ENCODE data around the gene TBCD. TPM values are rescaled to one million over a fixed set of nuclear protein-coding genes. Genes with fewer than 3 reads are reported as not detected.

TBCD gene
- total and polyA plus RNA-seq, 8 donors: 28.7 to 161 (median 40.0) TPM

GRCh38 chr17:82786427-82786826 lies 34.6 kb downstream of the TBCD start:
- 93 to 95% methylated on average over 9 to 10 of the region's 10 CpGs for WGBS, 2 donors
- H3K27ac ChIP-seq: no peak overlapping the region

DNA sequence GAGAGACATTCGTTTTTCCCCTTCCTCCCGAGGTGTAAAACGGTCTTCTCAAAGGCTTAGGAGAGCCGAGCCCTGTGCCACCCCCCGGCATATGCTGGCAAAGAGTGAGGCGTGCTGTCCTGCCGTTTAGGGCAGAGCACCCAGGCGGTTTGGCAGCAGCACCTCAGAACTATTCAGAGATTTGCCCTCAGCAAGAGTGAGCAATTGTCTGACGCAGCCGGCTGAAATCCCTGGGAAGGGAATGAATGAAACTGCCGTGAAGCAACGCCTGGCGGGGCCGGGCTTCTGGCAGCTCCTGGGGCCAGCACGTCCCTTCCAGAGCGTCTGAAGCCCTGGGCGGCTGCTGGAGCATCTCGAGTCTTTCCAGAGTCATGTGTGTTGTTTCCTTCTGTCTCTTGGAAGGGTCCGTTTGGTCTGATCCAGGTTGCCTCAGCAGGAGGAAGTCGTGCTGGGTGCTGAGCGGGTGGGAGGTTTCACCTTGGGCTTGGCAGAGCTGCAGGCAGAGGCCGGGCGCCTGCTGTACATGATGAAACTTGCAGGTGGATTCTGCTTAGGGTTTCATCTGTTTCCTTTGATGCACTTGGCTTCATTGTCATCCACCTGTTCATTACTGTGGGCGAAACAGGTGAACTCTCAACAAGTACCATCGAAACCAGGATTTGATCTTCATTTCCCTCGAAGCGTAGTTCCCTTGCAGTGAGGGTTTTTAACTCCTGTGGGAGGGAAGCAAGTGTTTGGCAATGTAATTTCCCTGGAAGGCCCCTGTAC lies 35.4 kb downstream of the TBCD start:
- Histone ChIP-seq H3K4me3 (no peak overlapping the region), H3K36me3 (no peaks in the 10 kb centered on the region), H3K27me3 (no peaks in the 10 kb centered on the region), H3K4me1 (no peaks in the 10 kb centered on the region), H3K27ac (no peak overlapping the region), H3K9me3 (no peaks in the 10 kb centered on the region)
- intact Hi-C loops (cut with DNase I): loop anchor here in 1 of 3 donors (10.0 kb wide), 1 partner anchor 128 kb away; no protein-coding TSS in a partner anchor
- TF ChIP-seq, protein P1, sequence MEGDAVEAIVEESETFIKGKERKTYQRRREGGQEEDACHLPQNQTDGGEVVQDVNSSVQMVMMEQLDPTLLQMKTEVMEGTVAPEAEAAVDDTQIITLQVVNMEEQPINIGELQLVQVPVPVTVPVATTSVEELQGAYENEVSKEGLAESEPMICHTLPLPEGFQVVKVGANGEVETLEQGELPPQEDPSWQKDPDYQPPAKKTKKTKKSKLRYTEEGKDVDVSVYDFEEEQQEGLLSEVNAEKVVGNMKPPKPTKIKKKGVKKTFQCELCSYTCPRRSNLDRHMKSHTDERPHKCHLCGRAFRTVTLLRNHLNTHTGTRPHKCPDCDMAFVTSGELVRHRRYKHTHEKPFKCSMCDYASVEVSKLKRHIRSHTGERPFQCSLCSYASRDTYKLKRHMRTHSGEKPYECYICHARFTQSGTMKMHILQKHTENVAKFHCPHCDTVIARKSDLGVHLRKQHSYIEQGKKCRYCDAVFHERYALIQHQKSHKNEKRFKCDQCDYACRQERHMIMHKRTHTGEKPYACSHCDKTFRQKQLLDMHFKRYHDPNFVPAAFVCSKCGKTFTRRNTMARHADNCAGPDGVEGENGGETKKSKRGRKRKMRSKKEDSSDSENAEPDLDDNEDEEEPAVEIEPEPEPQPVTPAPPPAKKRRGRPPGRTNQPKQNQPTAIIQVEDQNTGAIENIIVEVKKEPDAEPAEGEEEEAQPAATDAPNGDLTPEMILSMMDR (IDR thresholded peaks at IDR 0.05): no peak
- FAIRE-seq (no peak), DNase-seq (peak in 1 of 6 donors; percentile 33), ATAC-seq (peak in 2 of 4 donors; percentile 19 to 63)
- 88 to 92% methylated on average over 27 of the region's 27 CpGs for WGBS, 2 donors

More at GRCh38 chr17:82786427-82786826, 34.6 kb downstream of the TBCD start:
- no peaks in the 10 kb centered on the region for H3K27me3 ChIP-seq
- DNase-seq (peak in 1 of 6 donors; percentile 62), FAIRE-seq (no peak), ATAC-seq (no peak)
- no peaks in the 10 kb centered on the region for H3K9me3 ChIP-seq
- H3K4me1 ChIP-seq: no peaks in the 10 kb centered on the region
- no peak overlapping the region for H3K4me3 ChIP-seq
- H3K36me3 ChIP-seq: no peaks in the 10 kb centered on the region
- intact Hi-C loops (cut with DNase I): loop anchor here in 1 of 3 donors (10.0 kb wide), 1 partner anchor 128 kb away; no protein-coding TSS in a partner anchor
- TF ChIP-seq, protein P1 (IDR thresholded peaks at IDR 0.05): no peak

DNA sequence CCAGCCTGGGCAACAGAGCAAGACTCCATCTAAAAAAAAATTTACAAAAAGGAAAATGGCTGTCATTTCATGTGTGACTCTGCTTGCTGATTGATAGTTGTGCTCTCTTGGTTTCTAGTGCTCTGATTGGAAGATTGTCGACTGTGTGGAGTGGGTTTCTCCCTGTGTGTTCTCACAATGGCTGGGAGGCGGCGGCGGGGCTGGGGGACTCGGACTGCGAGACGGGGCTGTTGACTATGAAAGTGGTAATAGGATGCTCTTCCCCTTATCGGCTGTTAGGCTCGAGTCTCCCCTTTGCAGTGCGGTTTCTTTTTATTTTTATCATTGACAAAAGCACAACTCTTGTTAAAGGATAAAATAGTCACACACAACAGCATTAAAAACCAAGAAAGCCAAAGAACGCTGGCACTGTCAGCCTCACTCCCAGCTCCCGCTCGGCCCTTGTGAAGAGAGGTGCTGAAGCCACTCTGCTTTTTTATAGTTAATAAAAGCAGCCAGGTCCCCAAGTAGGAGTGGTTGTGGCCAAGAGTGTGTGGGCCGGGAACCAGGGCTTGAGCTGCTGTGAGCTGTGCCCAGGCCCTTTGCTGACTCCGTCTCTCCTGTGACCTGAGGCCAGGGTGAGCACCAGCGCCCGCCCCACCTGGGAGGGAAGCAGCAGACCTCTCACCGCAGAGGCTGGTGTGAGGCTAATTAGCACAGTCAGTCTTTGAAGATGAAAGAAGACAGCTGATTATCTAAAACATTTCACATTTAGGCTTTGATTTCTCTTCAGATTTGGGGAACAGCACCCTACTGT lies 36.5 kb downstream of the TBCD start:
- intact Hi-C loops (cut with DNase I): loop anchor here in 1 of 3 donors (10.0 kb wide), 1 partner anchor 126 kb away; no protein-coding TSS in a partner anchor
- Histone ChIP-seq H3K4me3 (no peak overlapping the region), H3K27me3 (no peaks in the 10 kb centered on the region), H3K36me3 (no peaks in the 10 kb centered on the region), H3K4me1 (no peaks in the 10 kb centered on the region), H3K27ac (no peak overlapping the region), H3K9me3 (no peaks in the 10 kb centered on the region)
- TF ChIP-seq, protein P1 (IDR thresholded peaks at IDR 0.05): no peak
- 90 to 93% methylated on average over 18 of the region's 18 CpGs for WGBS, 2 donors
- FAIRE-seq: no peak
- no peak for ATAC-seq
- peak in 1 of 6 donors; percentile 41 for DNase-seq

DNA sequence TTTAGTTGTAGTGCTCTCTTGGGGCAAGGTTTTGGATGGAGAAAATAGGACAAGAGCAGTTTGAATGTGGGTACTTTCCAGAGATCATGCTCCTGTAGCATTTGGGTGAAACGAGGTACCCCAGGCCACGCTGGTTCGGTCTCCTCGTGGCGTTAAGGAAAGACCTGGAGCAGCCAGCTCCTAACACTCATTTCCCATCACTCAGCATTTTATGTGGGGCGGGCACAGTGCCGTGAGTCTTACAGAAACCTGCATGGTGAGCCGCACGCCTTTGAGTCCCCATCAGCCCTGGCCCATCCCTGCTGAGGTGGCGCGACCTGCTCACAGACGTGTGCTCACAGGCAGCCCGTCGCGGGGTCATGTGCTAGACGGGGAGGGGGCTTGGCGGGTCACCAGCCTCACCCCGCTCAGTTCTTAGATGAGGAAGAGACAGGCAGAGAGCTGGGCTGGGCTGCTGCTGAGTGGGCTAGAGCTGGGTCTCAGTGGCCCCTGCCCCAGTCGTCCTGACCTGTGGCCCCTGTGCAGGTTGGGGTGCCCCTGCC lies 37.3 kb downstream of the TBCD start:
- TF ChIP-seq, protein P1 (IDR thresholded peaks at IDR 0.05): no peak
- intact Hi-C loops (cut with DNase I): loop anchor here in 1 of 3 donors (10.0 kb wide), 1 partner anchor 126 kb away; no protein-coding TSS in a partner anchor
- Histone ChIP-seq H3K36me3 (no peaks in the 10 kb centered on the region), H3K4me1 (no peaks in the 10 kb centered on the region), H3K4me3 (no peak overlapping the region), H3K27ac (no peak overlapping the region), H3K9me3 (no peaks in the 10 kb centered on the region), H3K27me3 (no peaks in the 10 kb centered on the region)
- DNase-seq: peak in 1 of 6 donors; percentile 35
- 91 to 92% methylated on average over 19 of the region's 19 CpGs for WGBS, 2 donors
- peak in 1 of 4 donors; percentile 18 for ATAC-seq
- no peak for FAIRE-seq
